ENCODE results near the gene SUGCT.

GRCh38 chr7:40182452-40182851, 47.6 kb downstream of the SUGCT start:
- TF ChIP-seq ZNF274 (IDR thresholded peaks at IDR 0.05; ENCODE audit: low read depth, low read length) (no peak), YY1 (IDR thresholded peaks at IDR 0.05; ENCODE audit: insufficient read depth, insufficient read length) (no peak)
